Stimulated activated CD4-positive, alpha-beta T cell treated with anti-CD3 and anti-CD28 coated beads, TNF-alpha, amount 100 ng/mL, for 48 hours (primary cell): ENCODE results near the gene FRMD4B.
A peak's percentile ranks its signal among the peaks of the same experiment; 100 is the strongest.

Experiments used
- DNase-seq, 3 donors: peaks; one replicate each; pipeline ENCODE4 v3.0.0-alpha.2; 2020; ENCODE audit warnings: low read depth in 3 of 3

Gene FRMD4B

GRCh38 chr3:69364354-69364753 is 21.5 kb downstream of the FRMD4B start:
- no peak for DNase-seq

DNA sequence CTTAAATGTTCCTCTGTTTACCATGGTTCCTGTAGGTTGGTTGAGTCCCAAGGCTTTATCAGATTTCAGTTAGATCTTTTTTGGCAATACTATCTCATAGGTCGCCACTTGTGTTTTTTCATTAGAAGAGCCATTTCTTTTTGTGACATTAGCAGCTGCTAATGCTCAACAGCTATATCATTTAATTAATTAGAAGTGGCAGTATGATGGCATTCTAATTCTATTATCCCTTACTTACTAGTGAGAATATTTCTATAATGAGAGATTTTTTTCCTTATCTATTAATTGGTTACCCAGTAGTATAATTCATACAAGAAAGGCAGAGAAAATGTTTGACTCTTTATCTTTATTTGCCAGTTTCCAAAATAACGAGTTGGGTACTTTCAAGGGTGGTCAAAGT is 25.2 kb downstream of the FRMD4B start:
- DNase-seq, result no peak

GRCh38 chr3:69359916-69360315 is 26.0 kb downstream of the FRMD4B start:
- DNase-seq, result no peak

DNA sequence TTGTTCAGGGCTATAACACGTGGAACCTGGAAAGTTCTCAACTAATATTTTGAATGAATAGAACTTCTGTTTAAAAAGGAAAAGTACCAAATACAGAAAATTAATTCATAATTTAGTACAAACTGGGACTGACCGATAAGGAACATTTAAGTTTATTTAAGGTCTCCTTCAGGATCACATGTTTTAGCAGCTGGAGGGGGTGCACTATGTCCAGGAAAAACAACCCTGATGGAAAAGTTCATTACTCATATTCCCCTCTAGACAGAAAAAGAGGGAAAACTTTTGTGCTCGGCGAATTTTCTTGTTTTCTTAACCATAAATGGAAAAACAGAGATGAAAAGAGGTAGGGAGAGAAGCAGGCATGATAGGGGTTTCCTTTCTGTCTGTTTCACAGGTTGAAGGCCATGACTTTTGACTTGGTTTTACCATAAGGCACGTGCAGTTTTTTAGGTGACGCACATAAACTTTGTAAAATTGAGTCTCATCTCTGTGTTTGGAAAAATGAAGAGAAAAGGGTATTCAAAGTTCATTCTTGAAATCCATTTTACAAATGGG is 26.5 kb downstream of the FRMD4B start:
- DNase-seq, result no peak

GRCh38 chr3:69357196-69357595 is 28.7 kb downstream of the FRMD4B start:
- DNase-seq, result no peak

DNA sequence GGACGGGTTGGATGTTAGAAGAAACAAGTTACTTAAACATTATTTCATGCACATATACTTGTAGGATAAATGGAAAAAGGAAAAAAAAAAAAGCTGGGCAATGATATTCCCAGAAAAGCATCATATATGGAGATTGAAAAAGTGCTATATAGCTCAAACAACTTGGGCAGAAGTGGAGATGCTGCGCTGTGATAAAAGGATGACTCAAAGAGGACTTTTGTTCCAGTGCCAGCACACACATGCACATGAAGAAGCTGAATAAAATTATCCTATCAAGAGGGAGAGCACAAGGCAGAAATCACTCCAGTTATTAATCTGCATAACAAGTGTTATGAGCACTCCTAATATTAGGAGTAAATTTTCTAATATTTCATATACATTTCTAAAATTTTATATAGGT is 30.9 kb downstream of the FRMD4B start:
- DNase-seq, result no peak

DNA sequence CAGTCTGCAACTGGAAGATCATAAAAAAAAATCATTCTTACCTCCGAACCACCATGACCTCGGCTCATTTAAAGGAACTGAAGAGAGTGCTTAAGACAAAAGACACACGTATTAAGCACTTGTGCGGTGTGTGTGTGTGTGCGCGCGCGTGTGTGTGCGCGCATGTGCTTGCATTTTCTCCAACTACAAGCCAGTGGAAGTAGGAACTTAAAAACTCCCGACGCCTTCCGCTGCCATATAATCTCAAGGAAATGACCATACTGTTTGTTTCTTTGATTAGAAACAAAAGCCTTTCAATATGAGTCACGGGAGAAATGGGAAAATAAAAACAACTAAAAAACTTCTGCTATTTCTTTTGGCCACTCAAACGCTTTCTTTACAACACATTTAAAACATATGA is 32.4 kb downstream of the FRMD4B start:
- DNase-seq, result no peak

DNA sequence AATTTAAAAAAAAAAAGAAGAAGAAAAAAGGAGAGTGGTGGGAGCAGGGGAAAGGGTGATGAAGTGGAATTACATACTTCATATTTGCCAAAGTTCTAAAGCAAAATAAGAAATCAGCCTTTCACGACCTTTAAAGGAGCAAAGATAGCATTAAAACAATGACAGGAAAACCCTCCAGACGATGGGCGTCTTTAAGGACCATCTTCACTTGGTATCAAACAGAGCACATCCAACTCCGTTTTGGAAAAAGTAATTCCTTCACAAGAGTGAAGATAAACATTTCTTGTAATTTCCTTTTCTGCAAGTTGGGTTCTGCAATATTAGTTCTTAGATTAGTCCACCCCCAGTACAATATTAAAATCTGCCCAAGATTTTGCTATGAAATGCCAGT is 32.8 kb downstream of the FRMD4B start:
- no peak for DNase-seq

DNA sequence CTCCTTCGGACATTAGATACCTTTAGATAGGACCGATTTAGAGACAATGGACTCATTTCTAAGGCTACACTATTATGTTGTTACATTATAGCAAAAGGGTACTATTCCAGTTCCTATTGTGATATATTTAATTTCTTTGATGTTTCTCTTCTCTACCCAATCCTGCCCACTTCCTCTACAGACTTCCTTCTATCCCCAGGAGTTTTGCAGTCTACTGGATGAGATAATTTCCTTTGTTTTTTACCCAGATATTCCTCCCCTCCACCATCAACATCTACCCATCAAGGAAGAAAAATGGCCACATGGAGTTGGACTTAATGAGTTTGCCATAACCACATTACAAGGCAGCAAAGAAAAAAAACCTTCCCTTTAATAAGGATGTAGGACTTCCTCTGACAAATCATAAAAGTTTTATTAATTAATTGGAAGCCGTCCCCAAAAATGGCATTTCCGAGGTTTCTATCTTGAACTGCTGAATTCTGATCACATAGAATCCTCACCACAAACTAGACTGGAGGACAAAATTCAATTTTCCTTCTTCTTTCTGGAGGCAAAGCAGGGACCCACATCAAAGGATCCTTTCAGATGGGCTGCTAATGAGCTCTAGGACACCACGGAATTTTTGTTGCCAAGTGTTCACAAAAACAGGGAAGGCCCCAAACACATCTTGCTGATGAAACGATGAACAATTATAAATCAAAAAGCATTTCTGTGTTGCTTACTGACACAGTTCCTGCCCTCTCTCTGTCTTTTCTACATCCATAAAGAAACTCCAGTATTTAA is 33.4 kb downstream of the FRMD4B start:
- no peak for DNase-seq

DNA sequence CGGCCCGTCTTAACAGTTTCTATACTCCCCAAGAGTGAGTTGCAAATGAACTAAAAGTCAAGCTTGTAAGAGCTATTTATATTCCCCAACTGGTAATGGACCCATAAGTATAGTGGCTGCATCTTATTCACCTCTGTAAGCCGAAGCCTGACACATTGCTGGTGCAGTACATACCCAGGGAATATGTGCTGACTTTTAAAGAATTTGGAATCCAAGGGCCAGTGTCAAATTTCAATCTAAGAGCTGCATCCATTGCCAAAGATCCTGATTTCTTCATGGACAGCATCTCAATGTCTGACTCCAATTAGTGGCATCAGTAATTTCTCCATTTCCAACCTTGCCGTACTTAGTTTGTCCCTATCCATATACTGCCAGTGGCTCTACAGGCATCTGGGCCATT is 42.0 kb downstream of the FRMD4B start:
- no peak for DNase-seq

DNA sequence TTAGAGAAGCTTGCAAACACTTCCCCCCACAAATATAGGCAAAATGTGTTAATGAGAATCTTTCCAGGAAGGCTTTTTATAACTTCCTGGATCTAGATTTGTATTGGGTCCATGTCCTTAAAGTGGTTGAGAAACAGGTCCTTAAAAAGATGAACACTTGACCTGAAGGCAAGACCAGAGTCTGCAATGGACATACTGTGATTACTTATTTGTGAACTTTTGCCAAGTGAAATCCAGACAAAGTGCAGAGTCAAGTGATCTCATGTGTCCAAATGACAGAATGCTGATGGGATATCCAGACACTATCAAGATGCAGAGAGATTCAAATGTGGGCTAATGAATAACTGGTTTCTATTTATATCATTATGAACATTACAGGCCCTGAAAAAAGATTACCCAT is 43.8 kb downstream of the FRMD4B start:
- DNase-seq, result no peak

GRCh38 chr3:69339760-69340159 is 46.1 kb downstream of the FRMD4B start:
- DNase-seq, result no peak

DNA sequence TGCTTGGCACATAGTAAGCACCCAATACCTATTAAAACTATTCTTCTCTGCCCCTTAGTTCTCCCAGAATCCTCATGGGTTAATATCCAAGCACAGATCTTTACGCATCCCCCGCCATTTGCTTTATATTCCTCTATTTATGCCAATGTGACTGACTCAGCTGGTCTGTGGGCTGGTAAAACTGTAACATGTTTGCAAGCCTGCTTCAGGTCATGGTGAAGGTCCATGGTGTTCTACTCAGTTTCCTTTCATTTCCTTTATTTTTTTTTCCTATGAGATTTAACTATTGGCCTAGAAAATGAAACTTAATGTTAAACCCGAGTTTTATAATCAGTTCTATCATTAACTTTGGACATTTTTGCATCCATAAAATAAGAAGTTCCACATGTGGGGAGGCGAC is 47.0 kb downstream of the FRMD4B start:
- DNase-seq, result no peak

DNA sequence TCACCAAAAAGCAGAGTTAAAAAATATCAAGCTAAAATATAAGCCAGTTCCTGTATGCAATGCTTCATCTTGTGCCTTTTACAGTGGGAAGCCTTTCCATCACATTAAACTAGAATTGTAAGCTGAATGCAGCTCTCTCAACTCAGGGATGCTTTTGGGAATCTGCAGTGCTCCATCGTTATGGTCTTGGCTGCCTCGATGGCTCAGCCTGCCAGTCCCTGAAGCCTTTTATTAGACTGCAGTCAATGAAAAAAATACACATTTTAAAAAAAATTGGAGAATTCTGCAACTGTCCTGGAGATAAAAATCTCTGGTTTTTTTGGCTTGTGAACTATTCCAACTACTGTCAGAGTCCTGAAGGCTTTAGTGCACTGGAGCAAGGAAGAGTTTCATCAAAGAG is 53.0 kb downstream of the FRMD4B start:
- DNase-seq, result no peak

DNA sequence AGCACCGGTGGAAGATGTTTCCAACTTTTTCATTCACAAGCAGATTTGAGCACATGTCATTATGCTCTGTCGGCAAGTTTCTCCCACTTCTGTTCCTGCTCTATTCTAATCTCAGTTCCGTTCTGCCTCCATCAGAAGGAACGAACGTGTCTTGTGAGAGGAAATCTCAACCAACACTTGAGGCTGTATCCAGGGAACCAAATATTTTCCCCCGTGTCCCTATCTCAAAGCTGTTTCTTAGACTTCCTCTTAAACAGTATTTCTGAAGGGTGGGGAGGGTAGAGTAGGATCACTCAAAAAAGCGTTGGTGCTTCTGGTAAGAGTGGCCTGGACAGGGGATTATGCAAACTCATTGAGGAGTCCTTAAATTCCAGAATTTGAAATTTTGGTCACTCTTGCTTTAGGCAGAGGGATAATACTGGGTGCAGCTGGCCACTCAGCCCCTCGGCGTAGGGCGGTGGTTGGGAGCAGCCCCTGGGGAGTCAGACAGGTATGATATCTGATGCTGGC is 54.9 kb downstream of the FRMD4B start:
- no peak for DNase-seq

- DNase-seq, result no peak
Observed at GRCh38 chr3:69329892-69330291, 56.0 kb downstream of the FRMD4B start.

GRCh38 chr3:69328963-69329302 is 57.0 kb downstream of the FRMD4B start:
- DNase-seq, result no peak

GRCh38 chr3:69328103-69328962 is 57.6 kb downstream of the FRMD4B start:
- no peak for DNase-seq

DNA sequence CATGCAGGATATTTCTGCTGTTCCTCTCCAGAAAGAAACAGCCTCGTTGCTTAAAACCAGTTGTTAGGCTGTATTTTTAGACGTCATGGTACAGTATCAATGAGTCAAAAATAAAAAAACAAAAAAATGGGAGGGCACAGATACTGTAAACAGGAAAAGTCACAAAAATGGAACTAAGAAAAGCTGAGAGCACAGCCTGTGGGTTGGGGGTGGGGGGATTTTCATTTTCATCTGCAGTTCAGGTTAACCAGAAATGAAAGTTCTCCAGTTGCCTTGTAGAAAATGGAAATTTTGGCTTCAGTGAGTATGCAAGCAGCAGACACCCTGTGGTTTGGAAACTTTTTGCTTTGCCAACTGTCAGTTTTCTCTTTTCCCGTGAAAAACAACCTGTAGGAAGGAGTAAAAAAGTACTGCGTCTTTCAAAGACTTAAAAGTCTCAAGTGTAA is 59.0 kb downstream of the FRMD4B start:
- peak; percentile 38 to 48 (median 45) for DNase-seq

DNA sequence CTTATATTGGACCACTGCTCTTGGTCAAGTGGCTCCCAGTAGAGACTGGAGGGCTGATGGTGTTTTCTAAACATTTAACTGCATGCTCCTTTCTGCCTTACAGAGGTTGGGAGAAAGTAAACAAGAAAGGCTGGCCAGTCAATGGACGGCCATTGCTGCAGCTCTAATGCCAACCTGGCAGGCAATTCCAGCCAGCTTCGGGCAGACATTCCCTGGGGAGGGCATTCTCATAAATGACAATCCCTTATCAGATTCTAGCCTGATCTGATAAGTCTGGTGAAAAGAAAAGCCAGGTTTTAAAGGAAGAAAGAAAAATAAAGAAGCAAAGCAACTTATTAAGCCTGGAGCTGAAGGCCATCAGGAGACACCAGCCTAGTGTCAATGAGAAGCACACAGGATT is 60.7 kb downstream of the FRMD4B start:
- DNase-seq, result no peak

DNA sequence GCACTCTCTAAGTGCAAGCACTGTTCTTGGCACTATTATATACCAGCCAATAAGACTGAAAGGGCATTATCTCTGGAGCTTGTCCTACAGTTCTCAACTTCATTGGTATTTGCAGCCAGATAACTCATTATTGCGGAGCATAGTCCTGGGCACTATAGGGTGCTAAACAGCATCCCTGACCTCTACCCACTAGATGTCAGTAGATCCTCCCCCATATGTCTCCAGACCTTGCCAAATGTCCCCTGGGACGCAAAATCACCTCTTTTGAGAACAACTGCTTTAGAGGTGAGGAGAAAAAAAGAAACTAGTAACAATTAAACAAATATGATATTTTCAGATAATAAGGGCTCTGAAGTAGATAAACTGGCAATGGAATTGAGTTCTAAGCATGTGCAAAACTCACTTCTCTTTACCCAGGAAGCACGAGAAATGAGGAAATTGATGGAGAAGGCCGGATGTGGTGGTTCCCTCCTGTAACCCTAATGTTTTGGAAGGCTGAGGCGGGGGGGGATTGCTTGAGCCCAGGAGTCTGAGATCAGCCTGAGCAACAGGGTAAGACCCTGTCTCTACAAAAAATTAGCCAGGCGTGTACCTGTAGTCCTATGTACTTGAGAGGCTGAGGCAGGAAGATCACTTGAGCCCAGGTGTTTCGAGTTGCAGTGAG is 61.4 kb downstream of the FRMD4B start:
- no peak for DNase-seq

GRCh38 chr3:69323941-69324340 is 61.9 kb downstream of the FRMD4B start:
- no peak for DNase-seq
